ENCODE measurements around the gene ZNRF2.

Gene ZNRF2

DNA sequence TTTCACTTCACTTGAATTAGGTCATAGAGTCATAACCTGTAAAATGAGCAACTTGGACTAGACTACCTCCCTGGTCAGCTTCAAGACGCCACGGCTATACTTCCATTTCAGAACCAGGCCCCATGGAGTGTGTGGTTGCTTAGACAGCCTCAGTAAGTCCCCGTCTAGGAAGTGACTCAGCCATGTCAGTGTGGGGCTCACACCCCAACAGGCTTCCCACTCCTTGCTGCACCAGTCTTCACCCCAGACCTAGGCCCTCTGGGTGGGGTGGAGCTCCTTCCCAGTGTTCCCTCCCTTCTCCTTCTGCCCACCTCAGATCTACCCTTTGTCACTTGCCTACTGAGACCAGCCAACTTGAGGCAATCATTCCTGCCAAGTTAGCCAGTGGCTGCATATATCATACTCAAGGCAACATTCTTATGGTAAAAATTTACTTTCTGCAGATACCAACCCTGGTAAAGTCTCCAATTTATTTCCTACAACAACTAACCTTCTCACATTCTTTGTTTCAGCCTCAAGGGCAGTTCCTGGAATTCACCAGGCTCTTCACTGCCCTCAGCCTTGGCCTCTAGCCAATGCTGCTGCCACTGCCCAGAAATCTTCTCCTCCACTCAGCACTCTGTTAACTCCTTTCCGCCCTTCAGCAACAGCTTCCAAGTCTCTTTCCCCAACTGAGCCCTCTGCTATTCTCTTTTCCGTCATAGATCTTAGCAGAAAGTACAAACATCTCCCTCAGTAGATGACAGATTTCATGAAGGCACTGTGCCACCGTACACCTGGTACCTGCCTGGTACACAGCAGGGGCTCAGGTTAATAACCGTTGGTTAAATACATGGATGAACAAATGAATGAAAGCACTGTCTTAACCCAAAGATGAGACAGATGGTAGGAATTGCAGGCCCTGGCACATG lies 31.3 kb upstream of the ZNRF2 start:
- ChIA-PET POLR2A (no interaction called here), CTCF (interaction anchor here (1.3 to 1.5 kb wide), 2 partner anchors 23 to 90 kb away, joined by 4 read pairs; no protein-coding TSS in a partner anchor)
- TF ChIP-seq, protein P1, sequence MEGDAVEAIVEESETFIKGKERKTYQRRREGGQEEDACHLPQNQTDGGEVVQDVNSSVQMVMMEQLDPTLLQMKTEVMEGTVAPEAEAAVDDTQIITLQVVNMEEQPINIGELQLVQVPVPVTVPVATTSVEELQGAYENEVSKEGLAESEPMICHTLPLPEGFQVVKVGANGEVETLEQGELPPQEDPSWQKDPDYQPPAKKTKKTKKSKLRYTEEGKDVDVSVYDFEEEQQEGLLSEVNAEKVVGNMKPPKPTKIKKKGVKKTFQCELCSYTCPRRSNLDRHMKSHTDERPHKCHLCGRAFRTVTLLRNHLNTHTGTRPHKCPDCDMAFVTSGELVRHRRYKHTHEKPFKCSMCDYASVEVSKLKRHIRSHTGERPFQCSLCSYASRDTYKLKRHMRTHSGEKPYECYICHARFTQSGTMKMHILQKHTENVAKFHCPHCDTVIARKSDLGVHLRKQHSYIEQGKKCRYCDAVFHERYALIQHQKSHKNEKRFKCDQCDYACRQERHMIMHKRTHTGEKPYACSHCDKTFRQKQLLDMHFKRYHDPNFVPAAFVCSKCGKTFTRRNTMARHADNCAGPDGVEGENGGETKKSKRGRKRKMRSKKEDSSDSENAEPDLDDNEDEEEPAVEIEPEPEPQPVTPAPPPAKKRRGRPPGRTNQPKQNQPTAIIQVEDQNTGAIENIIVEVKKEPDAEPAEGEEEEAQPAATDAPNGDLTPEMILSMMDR (IDR thresholded peaks at IDR 0.05; ENCODE audit: control extremely low read depth, extremely low read depth, low read depth, missing control alignments), result no peak
- DNase-seq (ENCODE audit: extremely low spot score), result no peak

DNA sequence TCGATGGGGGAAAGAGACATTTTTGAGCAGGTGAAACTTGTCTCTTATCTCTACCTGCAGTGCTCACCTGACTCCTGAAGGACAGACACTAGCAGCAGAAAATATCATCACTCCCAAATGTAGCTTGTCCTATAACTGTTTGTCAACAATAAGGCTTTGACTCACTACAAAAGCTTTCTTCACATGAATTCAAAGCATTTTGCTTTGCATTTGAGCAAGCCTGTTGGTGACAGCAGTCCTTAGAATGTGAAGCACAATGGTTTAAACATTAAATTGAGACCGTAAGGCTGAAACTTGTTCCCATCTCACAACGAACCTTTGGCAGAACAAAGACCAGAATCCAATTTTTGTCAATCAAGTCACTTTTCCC lies 30.6 kb upstream of the ZNRF2 start:
- POLR2A ChIA-PET, result no interaction called here
- no peak for DNase-seq (ENCODE audit: extremely low spot score)
- CTCF ChIA-PET, result no interaction called here
- TF ChIP-seq, protein P1 (IDR thresholded peaks at IDR 0.05; ENCODE audit: control extremely low read depth, extremely low read depth, low read depth, missing control alignments), result no peak

DNA sequence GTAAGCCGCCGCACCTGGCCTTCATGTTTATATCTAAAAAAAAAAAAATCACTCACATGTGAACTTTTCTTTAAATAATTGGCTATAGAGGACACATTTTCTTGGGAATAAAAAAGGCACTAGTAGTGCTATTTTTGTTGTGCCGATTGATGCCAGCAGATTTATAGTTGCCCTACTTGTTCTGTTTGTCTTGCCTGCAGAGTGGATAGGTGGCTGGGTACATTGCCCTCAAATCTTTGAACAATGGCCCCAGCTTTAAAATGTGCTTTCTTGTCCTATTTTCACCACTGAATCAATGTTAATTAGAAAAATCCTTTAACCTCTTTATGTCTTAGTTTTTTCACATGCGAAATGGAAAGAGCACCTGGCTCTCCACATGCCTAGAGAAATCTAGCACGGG lies 30.1 kb upstream of the ZNRF2 start:
- TF ChIP-seq, protein P1 (IDR thresholded peaks at IDR 0.05; ENCODE audit: control extremely low read depth, extremely low read depth, low read depth, missing control alignments), result no peak
- DNase-seq (ENCODE audit: extremely low spot score), result no peak
- POLR2A ChIA-PET, result no interaction called here
- CTCF ChIA-PET, result interaction anchor here (1.9 kb wide), 1 partner anchor 8 kb away, joined by 7 read pairs; no protein-coding TSS in a partner anchor

DNA sequence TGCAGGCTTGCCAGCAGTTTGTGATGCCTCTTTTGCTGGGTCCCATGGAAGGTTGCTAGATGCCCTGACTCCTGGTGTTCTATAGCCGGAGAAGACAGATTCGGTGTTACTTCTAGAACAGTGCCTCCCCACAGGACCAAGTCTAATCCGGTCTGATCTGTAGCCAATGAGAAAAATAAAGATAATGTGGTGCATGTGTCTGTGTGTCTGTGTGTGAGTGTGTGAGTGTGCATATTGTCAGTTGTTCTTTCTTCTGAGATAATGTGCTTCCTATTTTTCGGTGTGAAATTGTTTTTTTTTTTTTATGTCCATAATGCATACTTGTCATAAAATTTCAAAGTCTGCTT lies 29.7 kb upstream of the ZNRF2 start:
- ChIA-PET POLR2A (no interaction called here), CTCF (interaction anchor here (1.9 kb wide), 1 partner anchor 9 kb away, joined by 7 read pairs; no protein-coding TSS in a partner anchor)
- TF ChIP-seq, protein P1 (IDR thresholded peaks at IDR 0.05; ENCODE audit: control extremely low read depth, extremely low read depth, low read depth, missing control alignments), result no peak
- DNase-seq (ENCODE audit: extremely low spot score), result no peak

DNA sequence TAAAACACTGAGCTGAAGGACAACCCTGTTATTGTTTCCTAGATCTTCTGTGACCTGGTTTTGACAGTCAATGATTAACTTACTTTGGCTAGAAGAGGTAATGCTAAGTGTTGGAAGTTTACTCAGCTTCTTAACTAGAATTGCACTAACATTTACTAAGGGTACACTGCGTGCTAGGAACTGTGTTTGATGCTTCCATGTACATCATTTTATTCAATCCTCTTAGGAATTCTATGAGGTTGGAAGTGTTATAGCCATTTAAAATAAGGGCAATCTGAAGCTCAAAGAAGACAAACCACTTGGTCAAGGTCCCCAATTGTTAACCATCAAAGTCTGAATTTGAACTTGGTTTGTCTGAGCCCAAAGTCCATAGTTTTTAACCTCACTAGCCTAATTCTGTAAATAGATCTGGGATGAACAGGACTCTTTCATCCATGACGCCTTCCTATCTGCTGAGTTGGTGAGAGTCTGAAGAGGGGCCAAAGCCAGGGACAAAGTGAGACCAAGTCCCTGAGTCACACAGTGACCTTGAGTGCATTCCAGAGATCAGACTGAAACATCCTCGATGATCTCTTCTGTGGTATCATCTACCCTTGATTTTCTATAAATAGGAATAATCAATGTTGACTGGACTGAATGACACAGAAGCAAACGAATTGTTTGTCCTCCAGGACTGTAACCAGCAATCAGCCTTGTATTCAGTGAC lies 29.2 kb upstream of the ZNRF2 start:
- ChIA-PET CTCF (interaction anchor here (1.3 to 1.9 kb wide), 2 partner anchors 9 to 23 kb away, joined by 3 to 7 read pairs; no protein-coding TSS in a partner anchor), POLR2A (no interaction called here)
- TF ChIP-seq, protein P1 (IDR thresholded peaks at IDR 0.05; ENCODE audit: control extremely low read depth, extremely low read depth, low read depth, missing control alignments), result no peak

DNA sequence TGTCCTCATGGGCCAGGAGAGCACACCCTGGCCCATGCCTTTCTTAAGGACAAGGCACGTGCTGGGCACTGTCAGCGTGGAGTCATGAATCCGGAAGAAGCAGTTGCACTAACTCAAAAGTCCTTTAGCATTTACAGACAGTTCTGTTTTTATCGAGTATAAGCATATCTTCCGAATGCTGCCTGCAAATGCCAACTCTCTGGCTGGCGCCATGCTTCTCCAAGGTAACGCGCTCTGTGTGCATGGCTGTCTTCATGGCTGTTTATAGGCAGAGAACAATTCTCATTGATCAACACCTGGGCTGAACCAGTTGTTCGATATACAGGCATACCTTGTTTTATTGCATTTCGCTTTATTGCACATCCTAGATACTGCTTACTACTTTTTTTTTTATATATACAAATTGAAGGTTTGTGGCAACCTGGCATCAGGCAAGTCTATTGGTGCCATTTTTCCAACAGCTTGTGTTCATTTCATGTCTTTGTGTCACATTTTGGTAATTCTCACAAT lies 28.0 kb upstream of the ZNRF2 start:
- no peak for DNase-seq (ENCODE audit: extremely low spot score)
- POLR2A ChIA-PET, result no interaction called here
- CTCF ChIA-PET, result interaction anchor here (1.3 kb wide), 1 partner anchor 22 kb away, joined by 3 read pairs; no protein-coding TSS in a partner anchor
- TF ChIP-seq, protein P1 (IDR thresholded peaks at IDR 0.05; ENCODE audit: control extremely low read depth, extremely low read depth, low read depth, missing control alignments), result no peak

More for the DNA sequence above, 29.2 kb upstream of the ZNRF2 start:
- no peak for DNase-seq (ENCODE audit: extremely low spot score)

Measured in GM10248 (cell line).